H9 (cell line): ENCODE data around the gene FUT6. TPM values are rescaled to one million over a fixed set of nuclear protein-coding genes. Genes with fewer than 3 reads are reported as not detected.

ENCODE experiments used
- DNase-seq: peaks from one replicate; pipeline ENCODE4 v3.0.0-alpha.2; 2017
- H2AFZ ChIP-seq: one replicate; pipeline ENCODE4 v1.6.1; 2013; ENCODE audit warnings: mild to moderate bottlenecking, low read length, control low read depth, moderate library complexity
- H2AK5ac ChIP-seq: 2 replicates; pipeline ENCODE4 v1.6.1; 2013; ENCODE audit warnings: low read length, control low read depth, mixed read lengths; ENCODE audit not compliant: insufficient read length
- H2BK120ac ChIP-seq: one replicate; pipeline ENCODE4 v1.6.1; 2013; ENCODE audit warnings: low read depth, mild to moderate bottlenecking, low read length, control low read depth, inconsistent platforms; ENCODE audit not compliant: poor library complexity, severe bottlenecking
- H2BK12ac ChIP-seq: 2 replicates; pipeline ENCODE4 v1.6.1; 2013; ENCODE audit warnings: low read length, control low read depth, mixed read lengths, low read depth; ENCODE audit not compliant: insufficient read length
- H2BK15ac ChIP-seq: 2 replicates; pipeline ENCODE4 v1.6.1; 2013; ENCODE audit warnings: low read depth, low read length, control low read depth
- H2BK20ac ChIP-seq: one replicate; pipeline ENCODE4 v1.6.1; 2013; ENCODE audit warnings: low read depth, mild to moderate bottlenecking, low read length, control low read depth, inconsistent platforms; ENCODE audit not compliant: poor library complexity, severe bottlenecking
- H2BK5ac ChIP-seq: 2 replicates; pipeline ENCODE4 v1.6.1; 2013; ENCODE audit warnings: low read length, control low read depth, mixed read lengths; ENCODE audit not compliant: insufficient read length
- H3K14ac ChIP-seq: 2 replicates; pipeline ENCODE4 v1.6.1; 2013; ENCODE audit warnings: low read length, control low read depth; ENCODE audit not compliant: insufficient read depth
- H3K18ac ChIP-seq: 2 replicates; pipeline ENCODE4 v1.6.1; 2013; ENCODE audit warnings: low read depth, mild to moderate bottlenecking, mixed read lengths, low read length, control low read depth; ENCODE audit not compliant: insufficient read length
- H3K23ac ChIP-seq: 2 replicates; pipeline ENCODE4 v1.6.1; 2013; ENCODE audit warnings: low read length, control low read depth, mixed read lengths, low read depth; ENCODE audit not compliant: insufficient read length
- H3K23me2 ChIP-seq: 2 replicates; pipeline ENCODE4 v1.6.1; 2013; ENCODE audit warnings: low read depth, mild to moderate bottlenecking, mixed read lengths, low read length, control low read depth; ENCODE audit not compliant: insufficient read length, poor library complexity, severe bottlenecking
- H3K27ac ChIP-seq: 2 replicates; pipeline ENCODE4 v1.5.1; 2013; ENCODE audit warnings: low read length, control low read depth, mixed read lengths, low read depth; ENCODE audit not compliant: insufficient read length
- H3K27me3 ChIP-seq: 2 replicates; pipeline ENCODE4 v1.6.1; 2013; ENCODE audit warnings: low read length, control low read depth, inconsistent platforms; ENCODE audit not compliant: insufficient read depth
- H3K4ac ChIP-seq: 2 replicates; pipeline ENCODE4 v1.6.1; 2013; ENCODE audit warnings: low read depth, mild to moderate bottlenecking, control low read depth, inconsistent platforms, low read length, moderate library complexity
- H3K4me1 ChIP-seq: 2 replicates; pipeline ENCODE4 v1.6.1; 2013; ENCODE audit warnings: low read length, control low read depth, inconsistent platforms; ENCODE audit not compliant: insufficient read depth
- H3K4me2 ChIP-seq: 2 replicates; pipeline ENCODE4 v1.6.1; 2013; ENCODE audit warnings: low read length, control low read depth, mixed read lengths; ENCODE audit not compliant: insufficient read length, insufficient read depth
- H3K56ac ChIP-seq: 2 replicates; pipeline ENCODE4 v1.6.1; 2013; ENCODE audit warnings: low read depth, mild to moderate bottlenecking, mixed read lengths, low read length, control low read depth; ENCODE audit not compliant: insufficient read length
- H3K79me1 ChIP-seq: 2 replicates; pipeline ENCODE4 v1.6.1; 2013; ENCODE audit warnings: low read depth, mild to moderate bottlenecking, moderate library complexity, low read length, control low read depth, inconsistent platforms; ENCODE audit not compliant: insufficient read depth, poor library complexity, severe bottlenecking
- H3K79me2 ChIP-seq: 2 replicates; pipeline ENCODE4 v1.6.1; 2013; ENCODE audit warnings: low read length, control low read depth, inconsistent platforms; ENCODE audit not compliant: insufficient read depth
- H3K9ac ChIP-seq: 2 replicates; pipeline ENCODE4 v1.6.1; 2013; ENCODE audit warnings: low read length, control low read depth, mixed read lengths; ENCODE audit not compliant: insufficient read length; ENCODE audit errors: extremely low read depth
- H3K9me3 ChIP-seq: one replicate; pipeline ENCODE4 v1.6.1; 2013; ENCODE audit warnings: low read depth, low read length, inconsistent platforms; ENCODE audit not compliant: control insufficient read depth
- H3T11ph ChIP-seq: one replicate; pipeline ENCODE4 v1.6.1; 2013; ENCODE audit warnings: mild to moderate bottlenecking, low read length, control low read depth, inconsistent platforms
- H4K20me1 ChIP-seq: one replicate; pipeline ENCODE4 v1.6.1; 2013; ENCODE audit not compliant: control insufficient read depth, insufficient read length, insufficient read depth
- H4K5ac ChIP-seq: 2 replicates; pipeline ENCODE4 v1.6.1; 2013; ENCODE audit warnings: low read depth, mild to moderate bottlenecking, mixed read lengths, low read length, control low read depth; ENCODE audit not compliant: insufficient read length
- H4K8ac ChIP-seq: replicated peaks from 2 replicates; pipeline ENCODE4 v1.6.1; 2013; ENCODE audit warnings: low read length, control low read depth, mixed read lengths, low read depth; ENCODE audit not compliant: insufficient read length
- H4K91ac ChIP-seq: 2 replicates; pipeline ENCODE4 v1.6.1; 2013; ENCODE audit warnings: low read depth, mild to moderate bottlenecking, moderate library complexity, mixed read lengths, low read length, control low read depth; ENCODE audit not compliant: insufficient read length
- H3K27ac Mint-ChIP-seq, 3 experiments: 2 replicates in 2 of 3; 3 replicates in 1 of 3; pipeline ENCODE4 v1.8.0; 2020 to 2021; ENCODE audit warnings: mixed read lengths in 3 of 3, mild to moderate bottlenecking in 1 of 3, moderate library complexity in 1 of 3
- H3K27me3 Mint-ChIP-seq: 2 replicates; pipeline ENCODE4 v1.8.0; 2021; ENCODE audit warnings: low read depth, mild to moderate bottlenecking, moderate library complexity, mixed read lengths
- H3K36me3 Mint-ChIP-seq, 3 experiments: 2 replicates in 2 of 3; 3 replicates in 1 of 3; pipeline ENCODE4 v1.8.0; 2020 to 2021; ENCODE audit warnings: low read depth in 3 of 3, mixed read lengths in 3 of 3; ENCODE audit not compliant: insufficient read depth in 1 of 3
- H3K4me1 Mint-ChIP-seq, 2 experiments: 2 replicates each; pipeline ENCODE4 v1.8.0; 2020; ENCODE audit warnings: mixed read lengths in 2 of 2
- H3K4me3 Mint-ChIP-seq, 2 experiments: 2 replicates in 1 of 2; 3 replicates in 1 of 2; pipeline ENCODE4 v1.8.0; 2020 to 2021; ENCODE audit warnings: mild to moderate bottlenecking in 2 of 2, mixed read lengths in 2 of 2, moderate library complexity in 1 of 2
- H3K9me3 Mint-ChIP-seq, 2 experiments: 2 replicates in 1 of 2; 3 replicates in 1 of 2; pipeline ENCODE4 v1.8.0; 2020; ENCODE audit warnings: mild to moderate bottlenecking in 2 of 2, mixed read lengths in 2 of 2, moderate library complexity in 1 of 2
- WGBS: extraction: QIAGEN DNeasy Blood & Tissue Kit; methylation state at CpG from one replicate; pipeline ENCODE4 v1.1.7; 2013; ENCODE audit warnings: missing lambda C conversion rate, low lambda C conversion rate, mixed read lengths; ENCODE audit not compliant: insufficient read length; ENCODE audit errors: extremely low coverage; 5-methylcytosine and 5-hydroxymethylcytosine counted together
- total RNA-seq: library from RNA; stranded (reverse); gene quantifications from 2 replicates; pipeline ENCODE4 v1.2.1, GENCODE V29; 2021
- TF ChIP-seq, protein P1 (sequence below): fragments of 200-600 bp; sonication (generic); conservative IDR thresholded peaks from 3 replicates; pipeline ENCODE4 v1.8.0; 2021; ENCODE audit warnings: antibody characterized with exemption, mild to moderate bottlenecking

The FUT6 gene
- total RNA-seq, 1 experiment from 2014 or later: 0.13 TPM

DNA sequence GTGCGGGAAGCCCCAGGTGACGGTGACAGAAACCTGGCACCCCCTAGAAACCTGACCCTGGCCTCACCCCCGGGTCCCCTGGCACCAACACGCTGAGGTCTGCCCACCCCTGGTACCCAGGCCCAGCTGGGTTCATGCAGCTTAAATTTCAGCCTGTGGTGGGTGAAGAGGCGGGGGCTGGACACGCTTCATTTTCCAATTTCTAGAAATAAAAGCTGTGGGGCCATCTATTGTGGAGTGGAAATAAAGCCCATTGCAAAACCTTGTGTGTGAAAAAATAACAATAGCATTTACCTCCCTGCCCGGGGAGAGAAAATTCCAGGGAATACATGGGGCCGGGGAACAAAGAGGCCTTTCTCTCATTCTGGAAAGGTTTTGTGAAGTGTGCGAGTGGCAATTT lies 38.4 kb upstream of the FUT6 start:
- H3K18ac ChIP-seq: no peak overlapping the region
- peaks cover 13 to 30% of the 10 kb centered on the region in 2 experiments for H3K4me1 Mint-ChIP-seq
- H3K4me1 ChIP-seq: no peaks in the 10 kb centered on the region
- no peaks in the 10 kb centered on the region for H3K23me2 ChIP-seq
- WGBS: no CpG with 5 or more reads among the region's 9 CpGs
- H2AK5ac ChIP-seq: no peak overlapping the region
- H3K27ac ChIP-seq: no peak overlapping the region
- no peaks in the 10 kb centered on the region for H3K9me3 ChIP-seq
- no peak overlapping the region for H3K56ac ChIP-seq
- H2BK12ac ChIP-seq: no peak overlapping the region
- H3K79me1 ChIP-seq: no peaks in the 10 kb centered on the region
- no peak overlapping the region for H3T11ph ChIP-seq
- no peak overlapping the region for H3K27ac Mint-ChIP-seq
- peaks cover 19% of the 10 kb centered on the region for H3K27me3 Mint-ChIP-seq
- no peak overlapping the region for H3K4me3 Mint-ChIP-seq
- no peak for DNase-seq
- no peaks in the 10 kb centered on the region for H4K20me1 ChIP-seq
- H3K14ac ChIP-seq: no peak overlapping the region
- H3K23ac ChIP-seq: no peak overlapping the region
- no peak overlapping the region for H3K4ac ChIP-seq
- H3K27me3 ChIP-seq: no peaks in the 10 kb centered on the region
- no peak overlapping the region for H2BK20ac ChIP-seq
- H2AFZ ChIP-seq: no peak overlapping the region
- no peaks in the 10 kb centered on the region for H3K79me2 ChIP-seq
- no peak overlapping the region for H4K5ac ChIP-seq
- H4K8ac ChIP-seq: no peak overlapping the region
- no peaks in the 10 kb centered on the region; a peak in 1 of 7 replicates for H3K36me3 Mint-ChIP-seq
- H2BK120ac ChIP-seq: no peak overlapping the region
- H4K91ac ChIP-seq: no peak overlapping the region
- no peaks in the 10 kb centered on the region; a peak in 1 of 5 replicates for H3K9me3 Mint-ChIP-seq
- no peak overlapping the region for H3K4me2 ChIP-seq
- TF ChIP-seq, protein P1, sequence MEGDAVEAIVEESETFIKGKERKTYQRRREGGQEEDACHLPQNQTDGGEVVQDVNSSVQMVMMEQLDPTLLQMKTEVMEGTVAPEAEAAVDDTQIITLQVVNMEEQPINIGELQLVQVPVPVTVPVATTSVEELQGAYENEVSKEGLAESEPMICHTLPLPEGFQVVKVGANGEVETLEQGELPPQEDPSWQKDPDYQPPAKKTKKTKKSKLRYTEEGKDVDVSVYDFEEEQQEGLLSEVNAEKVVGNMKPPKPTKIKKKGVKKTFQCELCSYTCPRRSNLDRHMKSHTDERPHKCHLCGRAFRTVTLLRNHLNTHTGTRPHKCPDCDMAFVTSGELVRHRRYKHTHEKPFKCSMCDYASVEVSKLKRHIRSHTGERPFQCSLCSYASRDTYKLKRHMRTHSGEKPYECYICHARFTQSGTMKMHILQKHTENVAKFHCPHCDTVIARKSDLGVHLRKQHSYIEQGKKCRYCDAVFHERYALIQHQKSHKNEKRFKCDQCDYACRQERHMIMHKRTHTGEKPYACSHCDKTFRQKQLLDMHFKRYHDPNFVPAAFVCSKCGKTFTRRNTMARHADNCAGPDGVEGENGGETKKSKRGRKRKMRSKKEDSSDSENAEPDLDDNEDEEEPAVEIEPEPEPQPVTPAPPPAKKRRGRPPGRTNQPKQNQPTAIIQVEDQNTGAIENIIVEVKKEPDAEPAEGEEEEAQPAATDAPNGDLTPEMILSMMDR: no peak
- H2BK15ac ChIP-seq: no peak overlapping the region
- no peak overlapping the region for H3K9ac ChIP-seq
- H2BK5ac ChIP-seq: no peak overlapping the region
